GM18526 (cell line): Measurements from ENCODE around the gene KRT84.

Experiments
- POLR2A ChIP-seq: IDR thresholded peaks from 3 replicates; pipeline ENCODE4 v1.6.1; 2011; ENCODE audit not compliant: insufficient read length; ENCODE audit errors: extremely low read depth

The KRT84 gene

GRCh38 chr12:52347016-52347415 is 38.4 kb downstream of the KRT84 start:
- no peak for TF ChIP-seq POLR2A

- no peak for TF ChIP-seq POLR2A
These were observed 38.9 kb downstream of the KRT84 start for GRCh38 chr12:52346593-52346992.

GRCh38 chr12:52344111-52344510 is 41.3 kb downstream of the KRT84 start:
- no peak for TF ChIP-seq POLR2A

GRCh38 chr12:52343550-52343949 is 41.9 kb downstream of the KRT84 start:
- TF ChIP-seq POLR2A, result no peak

- no peak for TF ChIP-seq POLR2A
These were observed 42.5 kb downstream of the KRT84 start for GRCh38 chr12:52342781-52343490.

GRCh38 chr12:52341066-52341580 is 44.3 kb downstream of the KRT84 start:
- no peak for TF ChIP-seq POLR2A

GRCh38 chr12:52338241-52338960 is 47.1 kb downstream of the KRT84 start:
- TF ChIP-seq POLR2A, result no peak

GRCh38 chr12:52337054-52337453 is 48.4 kb downstream of the KRT84 start:
- no peak for TF ChIP-seq POLR2A

GRCh38 chr12:52336641-52337040 is 48.8 kb downstream of the KRT84 start:
- no peak for TF ChIP-seq POLR2A

GRCh38 chr12:52335598-52336262 is 49.7 kb downstream of the KRT84 start:
- TF ChIP-seq POLR2A, result no peak

GRCh38 chr12:52334185-52334584 is 51.3 kb downstream of the KRT84 start:
- TF ChIP-seq POLR2A, result no peak

GRCh38 chr12:52333321-52333720 is 52.1 kb downstream of the KRT84 start:
- TF ChIP-seq POLR2A, result no peak

- no peak for TF ChIP-seq POLR2A
These were observed 53.1 kb downstream of the KRT84 start for GRCh38 chr12:52332381-52332780.

- TF ChIP-seq POLR2A, result no peak
These were observed 53.6 kb downstream of the KRT84 start for GRCh38 chr12:52331833-52332232.

GRCh38 chr12:52331039-52331438 is 54.4 kb downstream of the KRT84 start:
- no peak for TF ChIP-seq POLR2A
